GM12873 (cell line): ENCODE results near the gene RGS6.

Experiments used
- CTCF ChIP-seq: IDR thresholded peaks from 2 replicates; pipeline ENCODE4 v1.5.1; 2012; ENCODE audit warnings: low read depth, mild to moderate bottlenecking, moderate library complexity, low read length, control low read depth; ENCODE audit not compliant: insufficient read depth; ENCODE audit errors: missing control alignments

Gene RGS6

DNA sequence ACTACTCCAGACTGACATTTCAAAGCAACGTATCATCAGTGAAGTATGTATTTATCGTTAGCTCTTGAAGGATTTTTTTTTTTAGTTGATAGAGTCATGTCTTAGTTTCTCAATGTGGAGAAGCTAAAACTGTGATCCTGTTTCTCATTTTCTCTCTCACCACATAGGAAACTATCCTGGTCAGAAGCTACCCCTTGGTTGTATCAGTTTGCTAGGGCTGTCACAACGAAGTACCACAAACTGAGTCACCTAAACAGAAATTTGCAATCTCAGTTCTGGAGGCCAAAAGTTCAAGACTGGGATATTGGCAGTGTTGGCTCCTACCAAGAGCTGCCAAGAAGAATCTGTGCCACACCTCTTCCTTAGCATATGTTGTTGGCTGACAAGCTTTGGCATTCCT, 369.1 kb downstream of the RGS6 start:
- no peak for TF ChIP-seq CTCF

DNA sequence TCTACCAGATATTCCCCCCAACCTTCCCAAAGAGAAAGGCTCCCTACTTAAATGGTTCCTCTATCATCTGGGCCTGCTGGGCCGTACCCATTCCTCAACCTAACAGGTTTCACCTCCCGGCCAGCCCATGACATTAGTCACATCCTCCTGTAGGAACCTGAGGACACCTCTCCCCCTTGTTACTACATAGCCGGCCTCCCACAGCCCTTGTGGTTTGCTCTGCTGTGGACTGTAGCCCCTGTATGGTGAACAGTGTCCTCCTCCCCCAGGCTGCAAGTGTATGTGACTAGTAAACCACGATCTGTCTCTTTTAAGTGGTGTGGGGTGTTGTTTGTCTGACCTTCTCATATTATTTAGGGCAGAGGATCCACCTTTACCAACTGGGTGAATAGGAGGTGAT, 371.7 kb downstream of the RGS6 start:
- TF ChIP-seq CTCF, result no peak

DNA sequence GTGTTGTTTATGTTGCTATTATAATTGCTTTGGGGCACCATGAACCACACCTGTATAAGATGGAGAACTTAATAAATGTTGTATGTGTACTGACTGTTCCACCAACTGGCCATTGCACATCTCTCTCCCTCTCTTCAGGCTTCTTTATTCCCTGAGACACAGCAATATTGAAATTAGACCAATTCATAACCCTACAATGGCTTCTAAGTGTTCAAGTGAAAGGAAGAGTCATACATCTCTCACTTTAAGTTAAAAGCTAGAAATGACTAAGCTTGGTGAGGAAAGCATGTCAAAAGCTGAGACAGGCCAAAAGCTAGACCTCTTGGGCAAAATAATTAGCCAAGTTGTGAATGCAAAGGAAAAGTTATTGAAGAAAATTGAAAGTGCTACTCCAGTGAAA, 373.3 kb downstream of the RGS6 start:
- TF ChIP-seq CTCF, result no peak

DNA sequence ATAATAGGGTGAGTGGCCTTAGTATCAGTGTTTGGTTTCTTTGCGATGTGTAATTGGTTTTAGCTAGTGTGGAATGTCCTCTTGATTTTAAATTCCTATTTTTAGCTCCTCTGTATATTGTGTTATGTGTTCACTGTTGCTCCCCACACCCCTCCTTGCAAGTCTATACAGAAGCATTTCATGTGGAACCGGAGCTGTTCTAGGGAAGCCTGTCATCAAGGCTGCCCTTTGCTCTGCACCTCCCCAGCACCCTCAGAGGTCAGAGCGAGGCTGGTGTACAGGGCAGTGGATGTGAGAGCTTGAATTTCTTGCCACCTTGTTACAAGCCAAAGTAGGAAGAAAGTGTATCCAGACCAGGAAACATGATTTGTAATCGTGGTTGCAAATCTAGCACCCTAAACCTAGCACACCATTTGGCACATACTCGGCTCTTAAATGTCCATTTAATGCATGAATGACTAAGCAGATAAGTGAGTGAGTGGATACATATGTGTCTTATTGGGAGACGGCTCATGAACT, 376.8 kb downstream of the RGS6 start:
- TF ChIP-seq CTCF, result no peak

DNA sequence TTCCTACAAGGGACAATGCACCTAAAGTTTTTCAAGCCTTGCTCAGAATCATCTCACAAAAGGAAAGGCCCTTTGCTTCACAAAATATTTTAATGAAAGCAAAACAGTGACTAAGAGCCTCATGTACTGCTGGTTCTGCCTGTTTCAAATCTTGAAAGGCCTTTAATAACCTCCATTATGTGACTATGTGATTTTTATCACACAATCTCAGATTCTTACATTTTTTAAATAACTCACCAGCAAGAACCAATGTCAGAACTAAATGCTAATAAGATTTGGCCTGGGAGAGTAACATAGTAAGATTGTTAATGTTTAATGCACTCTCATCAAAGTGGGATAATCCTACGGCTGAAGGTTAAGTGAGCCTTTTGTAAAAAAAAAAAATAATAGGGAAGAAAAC, 378.9 kb downstream of the RGS6 start:
- no peak for TF ChIP-seq CTCF

DNA sequence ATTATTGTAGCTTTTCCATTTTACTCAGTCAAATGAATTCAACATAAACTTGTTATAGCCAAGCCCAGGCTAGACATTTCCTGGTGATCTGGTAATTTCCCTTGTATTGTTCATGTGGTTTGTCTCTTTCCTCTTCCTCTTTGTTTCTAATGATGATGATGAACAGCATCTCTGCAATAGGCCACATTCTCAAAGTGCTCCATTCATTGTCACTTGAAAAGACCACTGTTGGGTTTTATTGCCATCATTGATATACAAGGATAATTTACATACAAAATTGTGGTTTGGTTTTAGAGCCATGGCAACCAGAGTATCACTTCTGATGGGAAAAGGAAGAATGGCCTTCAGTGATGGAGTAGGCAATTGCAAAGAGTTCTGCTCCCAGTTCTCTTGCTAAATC, 379.3 kb downstream of the RGS6 start:
- TF ChIP-seq CTCF, result no peak

DNA sequence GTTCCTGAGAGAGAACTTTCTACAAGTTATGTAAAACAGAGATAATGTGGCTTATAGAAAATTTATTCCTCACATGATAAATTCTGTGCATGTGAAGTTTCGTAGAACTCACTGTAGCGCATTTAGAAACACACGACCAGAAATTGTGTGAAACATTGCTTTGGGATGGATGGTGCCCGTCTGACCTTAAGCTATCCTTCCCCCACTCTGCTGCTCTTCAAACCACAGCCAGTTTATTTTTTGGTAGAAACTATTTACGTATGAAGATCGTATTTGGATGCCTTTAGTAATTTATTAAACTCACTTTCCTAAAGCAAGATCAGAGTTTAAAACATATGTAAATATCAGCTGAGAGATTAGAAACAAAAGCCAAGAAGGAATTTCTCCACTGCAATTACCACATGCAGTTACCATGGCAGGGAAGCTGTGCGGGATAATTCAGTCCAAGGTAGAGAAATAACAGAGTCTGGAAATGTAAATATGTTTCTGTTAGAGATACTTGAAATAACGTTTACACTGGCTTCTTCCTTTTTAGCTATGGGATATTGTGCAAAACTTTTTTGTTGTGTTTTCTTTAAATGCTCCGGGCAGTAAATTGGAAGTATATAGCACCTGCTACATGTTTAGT, 382.7 kb downstream of the RGS6 start:
- no peak for TF ChIP-seq CTCF

- TF ChIP-seq CTCF, result no peak
Observed at GRCh38 chr14:72315714-72316113, 383.5 kb downstream of the RGS6 start.
